Measurements from ENCODE around the gene GPX6. TPM values are rescaled to one million over a fixed set of nuclear protein-coding genes. Genes with fewer than 3 reads are reported as not detected.

Gene GPX6
- total RNA-seq, 1 donor from 2014 or later, result not detected

DNA sequence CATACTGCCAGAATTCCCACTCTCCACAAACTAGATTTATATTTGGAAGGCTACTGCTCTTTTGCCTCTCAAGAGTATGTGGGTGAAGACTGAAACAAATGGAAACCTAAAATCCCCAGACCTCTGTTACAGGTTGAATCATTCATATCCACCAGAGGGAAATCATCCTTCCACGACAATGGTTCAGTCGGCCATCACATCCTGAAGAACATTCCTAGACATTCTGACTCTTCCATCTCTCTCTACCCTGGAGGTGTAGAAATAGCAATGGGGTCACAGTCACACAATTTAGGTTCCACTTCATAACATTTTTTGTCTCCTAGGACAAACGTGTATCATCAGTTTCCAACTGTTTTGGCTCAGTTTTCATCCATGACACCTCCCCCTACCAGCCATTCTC, 18.7 kb upstream of the GPX6 start:
- intact Hi-C loops (cut with DNase I), result no loop called here
- DNase-seq, result no peak

GRCh38 chr6:28531479-28532128, 16.0 kb upstream of the GPX6 start:
- DNase-seq (no peak), ATAC-seq (no peak)
- no peak overlapping the region for H3K27ac ChIP-seq
- no peaks in the 10 kb centered on the region for H3K36me3 ChIP-seq
- H3K4me3 ChIP-seq, result no peak overlapping the region
- H3K9me3 ChIP-seq, result no peaks in the 10 kb centered on the region
- H3K4me1 ChIP-seq, result no peaks in the 10 kb centered on the region
- intact Hi-C loops (cut with DNase I), result no loop called here
- TF ChIP-seq, protein P1, sequence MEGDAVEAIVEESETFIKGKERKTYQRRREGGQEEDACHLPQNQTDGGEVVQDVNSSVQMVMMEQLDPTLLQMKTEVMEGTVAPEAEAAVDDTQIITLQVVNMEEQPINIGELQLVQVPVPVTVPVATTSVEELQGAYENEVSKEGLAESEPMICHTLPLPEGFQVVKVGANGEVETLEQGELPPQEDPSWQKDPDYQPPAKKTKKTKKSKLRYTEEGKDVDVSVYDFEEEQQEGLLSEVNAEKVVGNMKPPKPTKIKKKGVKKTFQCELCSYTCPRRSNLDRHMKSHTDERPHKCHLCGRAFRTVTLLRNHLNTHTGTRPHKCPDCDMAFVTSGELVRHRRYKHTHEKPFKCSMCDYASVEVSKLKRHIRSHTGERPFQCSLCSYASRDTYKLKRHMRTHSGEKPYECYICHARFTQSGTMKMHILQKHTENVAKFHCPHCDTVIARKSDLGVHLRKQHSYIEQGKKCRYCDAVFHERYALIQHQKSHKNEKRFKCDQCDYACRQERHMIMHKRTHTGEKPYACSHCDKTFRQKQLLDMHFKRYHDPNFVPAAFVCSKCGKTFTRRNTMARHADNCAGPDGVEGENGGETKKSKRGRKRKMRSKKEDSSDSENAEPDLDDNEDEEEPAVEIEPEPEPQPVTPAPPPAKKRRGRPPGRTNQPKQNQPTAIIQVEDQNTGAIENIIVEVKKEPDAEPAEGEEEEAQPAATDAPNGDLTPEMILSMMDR (IDR thresholded peaks at IDR 0.05), result no peak
- peaks cover 21% of the 10 kb centered on the region for H3K27me3 ChIP-seq

More for the DNA sequence above, 18.7 kb upstream of the GPX6 start:
- no peak for ATAC-seq
- no peak overlapping the region for H3K27ac ChIP-seq
- H3K4me3 ChIP-seq, result no peak overlapping the region
- TF ChIP-seq, protein P1 (IDR thresholded peaks at IDR 0.05), result no peak
- no peaks in the 10 kb centered on the region for H3K36me3 ChIP-seq
- no peaks in the 10 kb centered on the region for H3K9me3 ChIP-seq
- peaks cover 41% of the 10 kb centered on the region for H3K27me3 ChIP-seq
- no peaks in the 10 kb centered on the region for H3K4me1 ChIP-seq

GRCh38 chr6:28530777-28531176, 15.2 kb upstream of the GPX6 start:
- TF ChIP-seq, protein P1 (IDR thresholded peaks at IDR 0.05), result no peak
- peaks cover 22% of the 10 kb centered on the region for H3K27me3 ChIP-seq
- H3K9me3 ChIP-seq, result no peaks in the 10 kb centered on the region
- ATAC-seq (no peak), DNase-seq (no peak)
- intact Hi-C loops (cut with DNase I), result no loop called here
- no peaks in the 10 kb centered on the region for H3K36me3 ChIP-seq
- H3K4me1 ChIP-seq, result no peaks in the 10 kb centered on the region
- H3K4me3 ChIP-seq, result no peak overlapping the region
- H3K27ac ChIP-seq, result no peak overlapping the region

- Histone ChIP-seq H3K4me3 (no peak within 1 kb of the TSS), H3K9me3 (no peaks in the 10 kb centered on the region), H3K27ac (no peak within 1 kb of the TSS), H3K36me3 (no peaks in the 10 kb centered on the region), H3K27me3 (peaks cover 23% of the 10 kb centered on the region), H3K4me1 (no peaks in the 10 kb centered on the region)
- ATAC-seq (no peak), DNase-seq (no peak)
- intact Hi-C loops (cut with DNase I), result no loop called here
- TF ChIP-seq, protein P1 (IDR thresholded peaks at IDR 0.05), result no peak
These were observed 10.0 kb upstream of the GPX6 start, which contains the start of gene GPX5 for GRCh38 chr6:28525496-28526039. TSS of gene GPX5 (plus strand) at chr6:28525881. CDS start at chr6:28526014, 133 bp downstream.

GRCh38 chr6:28523241-28523622, 7.6 kb upstream of the GPX6 start:
- no peak for DNase-seq
- H3K27me3 ChIP-seq, result peaks cover 19% of the 10 kb centered on the region
- no peaks in the 10 kb centered on the region for H3K36me3 ChIP-seq
- no peak overlapping the region for H3K4me3 ChIP-seq
- TF ChIP-seq, protein P1 (IDR thresholded peaks at IDR 0.05), result no peak
- H3K9me3 ChIP-seq, result no peaks in the 10 kb centered on the region
- no peak overlapping the region for H3K27ac ChIP-seq
- intact Hi-C loops (cut with DNase I), result no loop called here
- H3K4me1 ChIP-seq, result no peaks in the 10 kb centered on the region
- no peak for ATAC-seq

All from upper lobe of right lung (tissue), 1 donor.